Activated CD4-positive, alpha-beta T cell treated with anti-CD3 and anti-CD28 coated beads for 24 hours (primary cell): ENCODE data around the gene KIAA0930.
"Not testable (repeated sequence)": the region's sequence is repeated elsewhere in the genome, so short reads cannot be mapped to it uniquely, and the experiment has no call there.

Experiments
- DNase-seq, 2 donors: peaks; one replicate each; pipeline ENCODE4 v3.0.0-alpha.2; 2020; ENCODE audit warnings: low read depth in 2 of 2

Gene KIAA0930

GRCh38 chr22:45240810-45241631, at the start of gene KIAA0930:
Gene KIAA0930, minus strand, starts transcription at chr22:45240894. Its CDS starts 191 bp downstream, at chr22:45240703.
- DNase-seq = peak; percentile 69 to 77

- no peak for DNase-seq
These were observed 46.3 kb upstream of the KIAA0930 start for GRCh38 chr22:45286854-45287551.

GRCh38 chr22:45285263-45286058, 44.8 kb upstream of the KIAA0930 start:
- no peak for DNase-seq

- peak; percentile 35 to 44 for DNase-seq
These were observed 44.1 kb upstream of the KIAA0930 start, which contains the start of gene UPK3A for GRCh38 chr22:45284705-45285262. Gene UPK3A, plus strand, starts transcription at chr22:45284949. Its CDS starts 65 bp downstream, at chr22:45285014.

GRCh38 chr22:45281010-45281409, 40.3 kb upstream of the KIAA0930 start:
- no peak for DNase-seq

- no peak for DNase-seq
These were observed 39.9 kb upstream of the KIAA0930 start for GRCh38 chr22:45280587-45280980.

- DNase-seq = no peak
These were observed 37.4 kb upstream of the KIAA0930 start for GRCh38 chr22:45278125-45278524.

GRCh38 chr22:45277720-45278119, 37.0 kb upstream of the KIAA0930 start:
- not testable (repeated sequence) for DNase-seq

GRCh38 chr22:45276507-45277105, 35.9 kb upstream of the KIAA0930 start:
- DNase-seq = no peak

GRCh38 chr22:45273452-45274075, 32.9 kb upstream of the KIAA0930 start:
- no peak for DNase-seq

- no peak for DNase-seq
These were observed 31.8 kb upstream of the KIAA0930 start for GRCh38 chr22:45272498-45272897.

- no peak for DNase-seq
These were observed 31.0 kb upstream of the KIAA0930 start for GRCh38 chr22:45271667-45272201.

- DNase-seq = no peak
These were observed 29.7 kb upstream of the KIAA0930 start for GRCh38 chr22:45270095-45271020.

GRCh38 chr22:45268958-45269844, 28.5 kb upstream of the KIAA0930 start:
- peak; percentile 72 to 82 for DNase-seq

GRCh38 chr22:45268167-45268957, 27.7 kb upstream of the KIAA0930 start:
- DNase-seq = no peak

- no peak for DNase-seq
These were observed 24.8 kb upstream of the KIAA0930 start for GRCh38 chr22:45265535-45265934.

- DNase-seq = no peak
These were observed 23.0 kb upstream of the KIAA0930 start for GRCh38 chr22:45263463-45264269.
